ENCODE results near the gene RRP9.
A peak's percentile ranks its signal among the peaks of the same experiment; 100 is the strongest.

RRP9 gene

GRCh38 chr3:51955893-51956770 lies 14.4 kb upstream of the RRP9 start:
- DNase-seq (ENCODE audit: low spot score), result peak; percentile 46

GRCh38 chr3:51955175-51955892 lies 13.6 kb upstream of the RRP9 start, which contains the start of gene GPR62:
TSS of gene GPR62 (plus strand) at chr3:51955381. CDS start at chr3:51955653, 272 bp downstream.
- DNase-seq (ENCODE audit: low spot score), result peak; percentile 92

DNA sequence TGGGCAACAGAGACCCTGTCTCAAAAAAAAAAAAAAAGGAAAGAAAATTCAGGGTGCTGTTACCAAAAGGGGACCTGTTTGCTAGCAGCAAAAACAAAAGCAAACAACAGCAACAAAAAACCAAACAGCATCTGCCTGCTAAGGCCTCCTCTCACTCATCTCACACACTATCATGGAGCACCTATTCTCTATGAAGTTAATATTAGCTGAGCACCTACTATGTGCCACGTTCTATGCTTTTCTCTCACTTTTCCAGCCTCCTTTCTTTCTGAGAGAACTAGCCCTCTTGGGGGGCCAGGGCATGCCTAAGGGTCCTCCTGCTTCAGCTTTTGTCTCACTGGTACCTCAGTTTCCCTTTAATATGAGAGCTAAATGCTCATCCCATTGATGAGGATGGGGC lies 13.0 kb upstream of the RRP9 start:
- no peak for DNase-seq (ENCODE audit: low spot score)

- no peak for DNase-seq (ENCODE audit: low spot score)
These were observed 12.4 kb upstream of the RRP9 start for GRCh38 chr3:51954105-51954504.

- DNase-seq (ENCODE audit: low spot score), result no peak
These were observed 11.7 kb upstream of the RRP9 start for GRCh38 chr3:51953445-51953844.

- no peak for DNase-seq (ENCODE audit: low spot score)
These were observed 9.2 kb upstream of the RRP9 start for GRCh38 chr3:51950899-51951298.

DNA sequence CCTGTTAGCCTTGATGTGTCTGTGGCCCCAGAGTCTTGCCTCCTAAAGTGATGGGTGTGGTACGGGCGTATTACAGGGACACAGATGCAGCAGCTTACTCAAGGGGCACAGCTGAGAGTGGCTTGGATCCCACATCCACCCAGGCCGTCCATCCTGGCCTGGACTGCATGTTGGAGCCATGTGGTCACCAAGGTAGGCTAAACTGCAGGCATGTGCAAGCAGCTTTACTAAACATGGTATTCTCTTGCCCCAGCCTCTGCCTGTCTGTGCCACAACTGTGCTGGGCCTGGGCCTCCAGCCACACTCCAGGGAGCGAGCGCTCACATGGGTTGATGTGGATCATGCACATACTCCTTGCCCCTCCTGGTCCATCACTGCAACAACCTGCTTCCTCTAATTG lies 7.4 kb upstream of the RRP9 start:
- DNase-seq (ENCODE audit: low spot score), result no peak

GRCh38 chr3:51948016-51948580 lies 6.4 kb upstream of the RRP9 start:
- DNase-seq (ENCODE audit: low spot score), result no peak

GRCh38 chr3:51947215-51947900 lies 5.7 kb upstream of the RRP9 start:
- no peak for DNase-seq (ENCODE audit: low spot score)

- no peak for DNase-seq (ENCODE audit: low spot score)
These were observed 5.1 kb upstream of the RRP9 start for GRCh38 chr3:51946796-51947195.

DNA sequence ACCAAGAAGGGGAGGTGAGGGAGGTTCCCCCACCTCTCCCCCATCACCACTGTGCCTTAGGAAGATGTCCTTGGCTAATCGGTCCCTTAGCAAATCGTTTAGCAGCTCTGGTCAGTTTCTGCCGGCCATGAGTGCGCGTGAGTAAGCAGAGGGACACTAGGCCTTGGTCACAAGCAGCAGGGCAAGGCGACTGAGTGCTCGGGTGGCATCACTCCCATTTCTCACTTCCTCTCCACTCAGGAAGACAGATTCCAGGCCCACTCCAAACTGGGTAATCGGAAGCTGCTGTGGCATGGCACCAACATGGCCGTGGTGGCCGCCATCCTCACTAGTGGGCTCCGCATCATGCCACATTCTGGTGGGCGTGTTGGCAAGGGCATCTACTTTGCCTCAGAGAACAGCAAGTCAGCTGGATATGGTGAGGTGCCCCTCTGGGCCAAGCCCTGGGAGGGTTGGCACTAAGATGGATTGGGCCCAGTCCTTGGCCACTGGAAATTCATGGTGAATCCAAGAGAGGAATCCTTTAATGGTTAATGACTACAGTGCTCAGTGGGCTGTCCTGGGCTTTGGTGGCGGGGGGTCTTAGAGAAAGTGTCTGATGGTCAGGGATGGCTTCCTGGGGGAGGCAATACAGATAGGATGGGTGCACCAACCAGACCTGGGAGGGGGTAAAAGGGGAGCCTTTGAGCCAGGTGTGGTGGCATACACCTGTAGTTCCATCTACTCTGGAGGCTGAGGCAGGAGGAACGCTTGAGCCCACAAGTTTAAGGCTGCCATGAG lies 4.4 kb upstream of the RRP9 start:
- DNase-seq (ENCODE audit: low spot score), result no peak

- DNase-seq (ENCODE audit: low spot score), result no peak
These were observed 3.5 kb upstream of the RRP9 start for GRCh38 chr3:51945031-51945840.

- DNase-seq (ENCODE audit: low spot score), result no peak
These were observed 2.8 kb upstream of the RRP9 start for GRCh38 chr3:51944451-51945021.

DNA sequence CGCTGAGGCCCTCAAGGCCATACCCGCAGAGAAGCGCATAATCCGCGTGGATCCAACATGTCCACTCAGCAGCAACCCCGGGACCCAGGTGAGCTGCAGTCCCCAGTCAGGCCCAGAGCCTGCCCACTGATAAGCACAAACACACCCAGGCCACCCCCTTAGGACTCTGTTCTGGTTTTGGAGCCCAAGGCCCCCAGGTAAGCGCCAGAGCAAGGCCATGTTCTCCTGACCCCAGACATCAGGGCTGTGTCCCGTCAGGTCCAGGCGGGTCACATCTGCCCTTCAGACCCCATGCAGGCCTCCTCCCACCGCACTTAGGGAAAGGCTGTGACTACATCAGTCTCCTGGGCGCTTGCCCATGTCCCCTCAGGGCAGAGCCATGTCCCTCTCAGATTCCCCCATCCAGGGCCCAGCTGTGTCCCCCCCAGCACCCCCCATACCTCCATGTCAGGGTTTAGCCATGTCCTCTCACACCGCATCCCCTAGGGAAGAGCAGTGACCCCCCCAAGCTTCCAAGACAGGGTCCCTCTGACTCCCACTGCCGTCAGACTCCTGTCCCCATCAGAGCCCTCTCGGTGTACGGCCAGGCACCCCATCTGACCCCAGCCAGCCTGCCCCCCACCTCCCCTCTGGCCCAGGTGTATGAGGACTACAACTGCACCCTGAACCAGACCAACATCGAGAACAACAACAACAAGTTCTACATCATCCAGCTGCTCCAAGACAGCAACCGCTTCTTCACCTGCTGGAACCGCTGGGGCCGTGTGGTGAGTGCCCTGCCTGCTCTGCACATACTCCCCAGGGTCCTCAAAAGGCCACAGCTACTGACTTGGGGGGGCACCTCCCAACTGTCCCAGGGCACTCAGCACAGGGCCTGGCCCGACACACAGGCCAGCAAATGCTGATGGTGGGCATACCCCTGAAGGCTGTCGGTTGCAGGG lies 2.0 kb upstream of the RRP9 start:
- no peak for DNase-seq (ENCODE audit: low spot score)

- DNase-seq (ENCODE audit: low spot score), result no peak
These were observed 1.1 kb upstream of the RRP9 start for GRCh38 chr3:51942603-51943450.

DNA sequence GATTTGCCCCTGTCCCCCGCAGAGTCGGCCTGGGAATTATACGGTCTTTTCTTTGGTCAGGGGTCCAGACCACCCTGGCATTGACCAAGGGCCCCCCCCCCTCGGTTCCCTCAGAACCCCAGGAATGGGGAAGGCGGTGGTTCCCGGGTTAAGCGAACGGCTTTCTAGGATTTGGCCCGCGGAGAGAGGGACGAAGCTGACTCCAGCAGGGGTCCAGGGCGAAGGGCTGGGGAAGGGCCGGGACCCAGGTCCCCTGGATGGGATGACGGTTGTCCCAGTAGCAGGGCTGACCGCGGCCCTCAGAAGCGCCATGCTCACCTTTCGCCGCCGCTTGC lies 274 bp downstream of the RRP9 start:
- DNase-seq (ENCODE audit: low spot score), result no peak

- no peak for DNase-seq (ENCODE audit: low spot score)
These were observed 849 bp downstream of the RRP9 start for GRCh38 chr3:51940648-51941462.
